ENCODE measurements around the gene TRMT61A.

TRMT61A gene

GRCh38 chr14:103528587-103529382 is at the start of gene TRMT61A:
TRMT61A (plus strand) TSS chr14:103529196; CDS start chr14:103529979, 783 bp downstream.
- peak; percentile 76; the same call in 1 of the 2 replicates for TF ChIP-seq POLR2AphosphoS5 (IDR thresholded peaks at IDR 0.05; ENCODE audit: borderline replicate concordance, low read depth, low read length)
- TF ChIP-seq EZH2 (IDR thresholded peaks at IDR 0.05), result no peak
- TF ChIP-seq FOXP2 (optimal IDR thresholded peaks at IDR 0.05; ENCODE audit: control extremely low read depth, extremely low read length, insufficient read depth), result no peak
- H3K9me3 ChIP-seq (ENCODE audit: low read depth, low read length), result no peaks in the 10 kb centered on the region
- peak within 1 kb of the TSS; percentile 92 for H3K9ac ChIP-seq (ENCODE audit: insufficient read length)
- H3K36me3 ChIP-seq (ENCODE audit: insufficient read depth, low read length), result peaks cover 9% of the 10 kb centered on the region; the same call in 1 of the 2 replicates
- DNase-seq (ENCODE audit: low read depth, low spot score), result no peak
- H3K27ac ChIP-seq, result peak within 1 kb of the TSS; percentile 5; the same call in 1 of the 2 replicates
- H3K4me3 ChIP-seq, result peak within 1 kb of the TSS; percentile 83

DNA sequence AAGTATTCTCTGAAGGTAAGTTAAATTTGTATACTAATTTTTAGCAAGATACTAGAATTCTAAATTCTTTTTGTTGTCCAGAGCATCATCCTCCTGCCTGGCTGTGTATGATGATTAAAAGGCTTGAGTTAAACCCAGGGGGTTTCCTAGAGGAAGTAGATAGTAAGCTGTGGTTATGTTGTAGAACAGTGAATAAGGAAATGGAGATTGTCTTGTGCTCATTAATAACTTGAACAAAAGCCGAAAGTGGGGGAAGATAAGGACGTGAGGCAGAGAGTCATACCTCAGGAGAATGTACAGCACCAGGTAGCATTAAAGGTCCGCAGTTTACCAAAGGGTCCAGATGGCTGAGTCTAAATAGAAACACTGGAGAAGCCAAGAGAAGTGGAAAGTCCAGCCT is 48.4 kb upstream of the TRMT61A start:
- H3K9ac ChIP-seq (ENCODE audit: insufficient read length), result no peak overlapping the region
- H3K9me3 ChIP-seq (ENCODE audit: low read depth, low read length), result no peaks in the 10 kb centered on the region
- H3K4me3 ChIP-seq, result no peak overlapping the region
- DNase-seq (ENCODE audit: low read depth, low spot score), result no peak
- peaks cover 70% of the 10 kb centered on the region for H3K36me3 ChIP-seq (ENCODE audit: insufficient read depth, low read length)
- no peak for TF ChIP-seq POLR2AphosphoS5 (IDR thresholded peaks at IDR 0.05; ENCODE audit: borderline replicate concordance, low read depth, low read length)
- no peak for TF ChIP-seq EZH2 (IDR thresholded peaks at IDR 0.05)
- no peak for TF ChIP-seq FOXP2 (optimal IDR thresholded peaks at IDR 0.05; ENCODE audit: control extremely low read depth, extremely low read length, insufficient read depth)
- H3K27ac ChIP-seq, result no peak overlapping the region

DNA sequence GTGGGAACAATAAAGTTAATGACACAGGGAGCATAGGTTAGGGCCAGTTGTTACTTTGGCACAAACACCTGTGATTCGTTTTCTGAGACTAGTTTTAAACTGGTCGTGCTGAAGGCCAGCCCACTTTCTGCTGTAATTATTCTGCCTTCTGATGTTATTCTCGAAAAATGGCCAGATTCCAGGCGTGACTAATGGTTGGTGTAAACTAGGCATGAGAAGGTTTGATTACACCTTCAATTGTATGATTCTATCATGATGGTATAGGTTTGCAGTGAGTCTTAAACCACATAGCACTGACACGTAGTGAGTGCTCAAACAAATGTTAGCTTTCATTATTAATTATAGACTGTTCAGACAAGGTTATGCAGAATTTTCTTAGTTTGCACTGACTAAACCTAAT is 45.4 kb upstream of the TRMT61A start:
- Histone ChIP-seq H3K9me3 (ENCODE audit: low read depth, low read length) (no peaks in the 10 kb centered on the region), H3K27ac (no peak overlapping the region), H3K9ac (ENCODE audit: insufficient read length) (no peak overlapping the region), H3K36me3 (ENCODE audit: insufficient read depth, low read length) (peaks cover 70% of the 10 kb centered on the region), H3K4me3 (no peak overlapping the region)
- no peak for TF ChIP-seq EZH2 (IDR thresholded peaks at IDR 0.05)
- TF ChIP-seq POLR2AphosphoS5 (IDR thresholded peaks at IDR 0.05; ENCODE audit: borderline replicate concordance, low read depth, low read length), result no peak
- no peak for DNase-seq (ENCODE audit: low read depth, low spot score)

- H3K27ac ChIP-seq, result no peak overlapping the region
- H3K9me3 ChIP-seq (ENCODE audit: low read depth, low read length), result no peaks in the 10 kb centered on the region
- TF ChIP-seq EZH2 (IDR thresholded peaks at IDR 0.05) (no peak), POLR2AphosphoS5 (IDR thresholded peaks at IDR 0.05; ENCODE audit: borderline replicate concordance, low read depth, low read length) (no peak), FOXP2 (optimal IDR thresholded peaks at IDR 0.05; ENCODE audit: control extremely low read depth, extremely low read length, insufficient read depth) (no peak)
- H3K4me3 ChIP-seq, result no peak overlapping the region
- no peak overlapping the region for H3K9ac ChIP-seq (ENCODE audit: insufficient read length)
- H3K36me3 ChIP-seq (ENCODE audit: insufficient read depth, low read length), result peaks cover 70% of the 10 kb centered on the region
- DNase-seq (ENCODE audit: low read depth, low spot score), result no peak
These were observed 43.5 kb upstream of the TRMT61A start for GRCh38 chr14:103485504-103485903.

DNA sequence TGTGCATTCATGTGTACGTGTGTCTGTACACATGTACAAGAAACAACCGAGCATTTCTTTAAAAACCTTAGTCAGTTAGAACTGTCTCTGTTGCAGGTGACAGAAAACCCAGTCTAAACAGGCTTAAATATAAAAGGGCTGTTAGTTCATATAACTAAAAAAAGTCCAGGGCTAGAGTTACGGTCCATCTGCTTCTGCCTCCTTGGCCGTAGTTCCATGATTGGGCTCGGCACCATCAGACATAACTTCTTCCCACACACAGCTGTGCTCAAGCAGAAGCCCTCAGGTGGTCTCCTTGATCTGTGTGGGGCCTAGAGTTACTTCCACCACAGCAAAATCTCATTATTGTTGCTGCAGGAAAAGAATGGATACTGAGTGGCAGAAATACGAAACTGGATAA is 40.9 kb upstream of the TRMT61A start:
- H3K27ac ChIP-seq, result no peak overlapping the region
- H3K9ac ChIP-seq (ENCODE audit: insufficient read length), result no peak overlapping the region
- TF ChIP-seq FOXP2 (optimal IDR thresholded peaks at IDR 0.05; ENCODE audit: control extremely low read depth, extremely low read length, insufficient read depth), result no peak
- no peak for TF ChIP-seq POLR2AphosphoS5 (IDR thresholded peaks at IDR 0.05; ENCODE audit: borderline replicate concordance, low read depth, low read length)
- TF ChIP-seq EZH2 (IDR thresholded peaks at IDR 0.05), result no peak
- no peaks in the 10 kb centered on the region for H3K9me3 ChIP-seq (ENCODE audit: low read depth, low read length)
- H3K4me3 ChIP-seq, result no peak overlapping the region
- no peak for DNase-seq (ENCODE audit: low read depth, low spot score)
- H3K36me3 ChIP-seq (ENCODE audit: insufficient read depth, low read length), result peaks cover 68% of the 10 kb centered on the region

DNA sequence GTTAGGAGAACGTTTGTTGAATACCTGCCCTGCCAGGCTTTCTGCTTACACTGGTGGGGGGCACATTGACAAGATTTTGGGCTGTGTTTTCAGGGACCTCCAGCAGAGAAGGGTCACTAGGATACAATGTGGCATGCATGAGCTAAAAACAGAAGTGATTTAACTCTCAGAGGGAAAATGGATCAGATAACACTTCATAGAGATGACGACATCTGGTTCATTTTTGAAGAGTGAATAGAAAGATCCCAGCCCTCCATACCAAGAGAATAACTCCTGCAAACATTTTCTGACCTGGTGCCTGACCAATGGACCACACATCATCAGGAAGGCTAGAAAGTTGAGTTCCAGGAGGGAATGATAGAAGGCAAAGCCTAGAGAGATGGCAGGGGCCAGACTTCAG is 40.0 kb upstream of the TRMT61A start:
- Histone ChIP-seq H3K9ac (ENCODE audit: insufficient read length) (no peak overlapping the region), H3K27ac (no peak overlapping the region), H3K4me3 (no peak overlapping the region), H3K36me3 (ENCODE audit: insufficient read depth, low read length) (peaks cover 69% of the 10 kb centered on the region), H3K9me3 (ENCODE audit: low read depth, low read length) (no peaks in the 10 kb centered on the region)
- DNase-seq (ENCODE audit: low read depth, low spot score), result no peak
- TF ChIP-seq FOXP2 (optimal IDR thresholded peaks at IDR 0.05; ENCODE audit: control extremely low read depth, extremely low read length, insufficient read depth) (no peak), EZH2 (IDR thresholded peaks at IDR 0.05) (no peak), POLR2AphosphoS5 (IDR thresholded peaks at IDR 0.05; ENCODE audit: borderline replicate concordance, low read depth, low read length) (no peak)

DNA sequence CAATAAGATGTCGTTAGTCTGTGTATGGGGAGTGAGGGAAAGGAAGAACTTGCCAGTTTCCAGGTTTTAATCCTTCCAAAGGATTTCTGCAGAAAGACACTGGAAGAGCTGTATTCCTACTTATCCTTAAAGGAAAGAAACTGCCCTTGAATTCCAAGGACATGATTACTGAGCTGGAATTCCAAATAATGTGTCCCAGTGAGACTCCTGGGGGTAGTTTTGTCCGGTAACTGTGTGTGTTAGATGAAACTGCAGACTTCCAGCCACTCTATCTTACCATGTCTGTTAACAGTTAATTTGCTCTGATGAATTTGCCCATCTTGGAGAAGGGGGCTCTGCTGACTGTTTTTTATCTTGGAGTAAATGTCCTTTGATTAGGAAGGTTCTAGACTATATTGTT is 39.4 kb upstream of the TRMT61A start:
- DNase-seq (ENCODE audit: low read depth, low spot score), result no peak

GRCh38 chr14:103491691-103492090 is 37.3 kb upstream of the TRMT61A start:
- H3K36me3 ChIP-seq (ENCODE audit: insufficient read depth, low read length), result peaks cover 72% of the 10 kb centered on the region
- no peaks in the 10 kb centered on the region for H3K9me3 ChIP-seq (ENCODE audit: low read depth, low read length)
- no peak for TF ChIP-seq FOXP2 (optimal IDR thresholded peaks at IDR 0.05; ENCODE audit: control extremely low read depth, extremely low read length, insufficient read depth)
- H3K4me3 ChIP-seq, result no peak overlapping the region
- no peak overlapping the region for H3K9ac ChIP-seq (ENCODE audit: insufficient read length)
- H3K27ac ChIP-seq, result peak overlapping the region; percentile 27
- DNase-seq (ENCODE audit: low read depth, low spot score), result no peak

More for the DNA sequence above, 39.4 kb upstream of the TRMT61A start:
- peaks cover 67% of the 10 kb centered on the region for H3K36me3 ChIP-seq (ENCODE audit: insufficient read depth, low read length)
- H3K4me3 ChIP-seq, result no peak overlapping the region
- H3K27ac ChIP-seq, result no peak overlapping the region; the same call in none of the 2 replicates
- TF ChIP-seq FOXP2 (optimal IDR thresholded peaks at IDR 0.05; ENCODE audit: control extremely low read depth, extremely low read length, insufficient read depth) (no peak), EZH2 (IDR thresholded peaks at IDR 0.05) (no peak), POLR2AphosphoS5 (IDR thresholded peaks at IDR 0.05; ENCODE audit: borderline replicate concordance, low read depth, low read length) (no peak)
- H3K9me3 ChIP-seq (ENCODE audit: low read depth, low read length), result no peaks in the 10 kb centered on the region
- H3K9ac ChIP-seq (ENCODE audit: insufficient read length), result no peak overlapping the region

Data from SK-N-MC (cell line).